Mesothelial cell of epicardium (in vitro differentiated cells): ENCODE data around the gene P2RY2. TPM values are rescaled to one million over a fixed set of nuclear protein-coding genes. Genes with fewer than 3 reads are reported as not detected.

Source experiments
- DNase-seq, 2 experiments: peaks; one replicate each; pipeline ENCODE4 v3.0.0; 2021; ENCODE audit warnings: low spot score in 2 of 2; ENCODE audit not compliant: unreplicated experiment in 2 of 2
- H3K27ac Mint-ChIP-seq: 2 replicates; pipeline ENCODE4 v1.8.0; 2021; ENCODE audit warnings: mixed read lengths
- H3K27me3 Mint-ChIP-seq: 2 replicates; pipeline ENCODE4 v1.8.0; 2021; ENCODE audit warnings: low read depth, mixed read lengths
- H3K36me3 Mint-ChIP-seq: 2 replicates; pipeline ENCODE4 v1.8.0; 2021; ENCODE audit warnings: mixed read lengths
- H3K4me1 Mint-ChIP-seq: 2 replicates; pipeline ENCODE4 v1.8.0; 2021; ENCODE audit warnings: mixed read lengths
- H3K4me3 Mint-ChIP-seq: 2 replicates; pipeline ENCODE4 v1.8.0; 2021; ENCODE audit warnings: mild to moderate bottlenecking, moderate library complexity, mixed read lengths
- H3K9me3 Mint-ChIP-seq: 2 replicates; pipeline ENCODE4 v1.8.0; 2021; ENCODE audit warnings: mixed read lengths
- CTCF ChIP-seq: fragments of 200-600 bp; sonication (generic); IDR thresholded peaks from one replicate; pipeline ENCODE4 v1.5.0; 2021; ENCODE audit warnings: antibody characterized with exemption; ENCODE audit not compliant: unreplicated experiment
- total RNA-seq: library from RNA; stranded (reverse); gene quantifications from 3 replicates; pipeline ENCODE4 v1.2.1, GENCODE V29; 2021

P2RY2 gene
- total RNA-seq, 1 donor from 2014 or later: 4.5 TPM

GRCh38 chr11:73189315-73189714, 28.8 kb upstream of the P2RY2 start:
- Mint-ChIP-seq H3K27ac (no peak overlapping the region), H3K36me3 (no peaks in the 10 kb centered on the region), H3K27me3 (no peaks in the 10 kb centered on the region), H3K9me3 (no peaks in the 10 kb centered on the region), H3K4me1 (peaks cover 20% of the 10 kb centered on the region), H3K4me3 (no peak overlapping the region)
- DNase-seq: no peak
- no peak for TF ChIP-seq CTCF

- Mint-ChIP-seq H3K4me3 (no peak overlapping the region), H3K4me1 (peaks cover 27% of the 10 kb centered on the region), H3K27ac (no peak overlapping the region), H3K36me3 (no peaks in the 10 kb centered on the region), H3K27me3 (no peaks in the 10 kb centered on the region), H3K9me3 (no peaks in the 10 kb centered on the region)
- TF ChIP-seq CTCF: no peak
- no peak for DNase-seq
Observed at GRCh38 chr11:73189723-73190556, 28.1 kb upstream of the P2RY2 start.

GRCh38 chr11:73190557-73190885, 27.6 kb upstream of the P2RY2 start:
- H3K27me3 Mint-ChIP-seq: no peaks in the 10 kb centered on the region
- H3K9me3 Mint-ChIP-seq: no peaks in the 10 kb centered on the region
- no peak for TF ChIP-seq CTCF
- H3K4me3 Mint-ChIP-seq: no peak overlapping the region
- no peak for DNase-seq
- H3K4me1 Mint-ChIP-seq: peaks cover 29% of the 10 kb centered on the region
- no peak overlapping the region for H3K27ac Mint-ChIP-seq
- H3K36me3 Mint-ChIP-seq: no peaks in the 10 kb centered on the region

GRCh38 chr11:73191151-73191550, 26.9 kb upstream of the P2RY2 start:
- no peak for TF ChIP-seq CTCF
- no peak overlapping the region for H3K4me3 Mint-ChIP-seq
- H3K9me3 Mint-ChIP-seq: no peaks in the 10 kb centered on the region
- no peak overlapping the region for H3K27ac Mint-ChIP-seq
- DNase-seq: no peak
- no peaks in the 10 kb centered on the region for H3K27me3 Mint-ChIP-seq
- H3K4me1 Mint-ChIP-seq: peaks cover 28% of the 10 kb centered on the region
- H3K36me3 Mint-ChIP-seq: no peaks in the 10 kb centered on the region

- Mint-ChIP-seq H3K9me3 (no peaks in the 10 kb centered on the region), H3K4me3 (no peak overlapping the region), H3K4me1 (peaks cover 25% of the 10 kb centered on the region), H3K27me3 (no peaks in the 10 kb centered on the region), H3K27ac (no peak overlapping the region), H3K36me3 (no peaks in the 10 kb centered on the region)
- DNase-seq: no peak
- no peak for TF ChIP-seq CTCF
Observed at GRCh38 chr11:73192272-73192671, 25.8 kb upstream of the P2RY2 start.
